Stimulated activated naive CD8-positive, alpha-beta T cell treated with anti-CD3 and anti-CD28 coated beads, Interleukin-15, amount 100 ng/mL, for 72 hours (primary cell): Measurements from ENCODE around the gene RASD1.
A peak's percentile ranks its signal among the peaks of the same experiment; 100 is the strongest.

Experiments used
- ATAC-seq: fragments of 150-1000 bp; cut with Tn5 transposase; 2 replicates; pipeline ENCODE4 v1.10.0; 2021; ENCODE audit warnings: mild to moderate bottlenecking, moderate library complexity
- DNase-seq, 2 donors: peaks; one replicate each; pipeline ENCODE4 v3.0.0; 2021 to 2022
- H3K27ac Mint-ChIP-seq, 2 donors: one replicate each; pipeline ENCODE4 v1.8.0; 2022; ENCODE audit warnings: mild to moderate bottlenecking in 2 of 2, mixed read lengths in 2 of 2, moderate library complexity in 2 of 2
- H3K27me3 Mint-ChIP-seq: one replicate; pipeline ENCODE4 v1.8.0; 2022; ENCODE audit warnings: mixed read lengths
- H3K4me1 Mint-ChIP-seq: one replicate; pipeline ENCODE4 v1.8.0; 2022; ENCODE audit warnings: mild to moderate bottlenecking, mixed read lengths
- H3K4me3 Mint-ChIP-seq, 2 donors: one replicate each; pipeline ENCODE4 v1.8.0; 2022; ENCODE audit warnings: mild to moderate bottlenecking in 2 of 2, mixed read lengths in 2 of 2, moderate library complexity in 1 of 2
- H3K9me3 Mint-ChIP-seq, 2 donors: one replicate each; pipeline ENCODE4 v1.8.0; 2022; ENCODE audit warnings: mixed read lengths in 2 of 2

Gene RASD1, protein sequence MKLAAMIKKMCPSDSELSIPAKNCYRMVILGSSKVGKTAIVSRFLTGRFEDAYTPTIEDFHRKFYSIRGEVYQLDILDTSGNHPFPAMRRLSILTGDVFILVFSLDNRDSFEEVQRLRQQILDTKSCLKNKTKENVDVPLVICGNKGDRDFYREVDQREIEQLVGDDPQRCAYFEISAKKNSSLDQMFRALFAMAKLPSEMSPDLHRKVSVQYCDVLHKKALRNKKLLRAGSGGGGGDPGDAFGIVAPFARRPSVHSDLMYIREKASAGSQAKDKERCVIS

DNA sequence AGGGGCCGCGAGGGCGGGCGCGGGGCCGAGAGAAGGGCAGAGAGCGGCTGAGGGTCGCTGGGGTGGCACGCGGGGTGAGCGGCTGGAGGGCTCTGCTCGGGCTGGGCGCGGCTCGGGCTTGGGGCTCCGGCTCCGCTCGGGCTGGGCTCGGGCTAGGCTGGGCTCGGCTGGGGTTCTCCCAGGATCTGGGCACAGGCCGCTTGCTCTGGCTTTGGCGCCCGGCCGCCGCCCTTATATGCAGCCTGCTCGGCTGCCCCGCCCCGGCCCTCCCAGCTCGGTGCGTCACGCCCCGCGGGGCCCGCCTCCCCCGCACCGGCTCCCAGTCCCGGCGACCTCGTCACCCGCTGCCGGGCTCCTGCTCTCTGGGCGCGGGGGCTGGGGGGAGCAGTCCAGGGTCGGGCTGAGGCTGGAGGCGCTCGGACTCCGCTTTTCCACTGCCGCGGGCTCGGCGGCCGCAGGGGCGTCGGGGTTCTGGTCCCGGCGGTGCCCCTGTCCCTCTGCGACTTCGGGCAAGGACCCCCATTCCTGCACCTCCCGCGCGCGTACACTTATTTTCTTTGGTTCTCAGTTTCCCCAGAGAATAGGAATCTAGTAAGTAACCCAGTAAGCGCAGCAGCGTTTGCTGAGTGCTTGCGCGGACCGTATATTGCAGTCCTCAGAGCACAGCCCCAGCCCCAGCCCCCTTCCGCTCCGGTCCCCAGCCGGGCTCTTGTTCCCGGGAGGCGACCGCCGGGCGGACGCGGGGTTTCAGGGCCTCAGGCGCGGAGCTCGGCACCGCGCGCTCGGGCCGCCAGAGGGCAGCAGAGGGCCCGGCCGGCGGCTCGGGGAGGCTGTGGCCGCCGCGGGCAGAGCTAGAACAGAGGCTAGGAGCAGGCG, at the start of gene RASD1:
Gene RASD1 (minus strand): TSS at position 207 of the 876 bp plus-strand sequence. CDS start 214 bp downstream, outside the sequence.
- peak within 1 kb of the TSS; percentile 79 to 83 for H3K4me3 Mint-ChIP-seq
- peak within 1 kb of the TSS in 1 of 2 donors; percentile 51 for H3K27ac Mint-ChIP-seq
- peaks cover 22% of the 10 kb centered on the region for H3K4me1 Mint-ChIP-seq
- H3K9me3 Mint-ChIP-seq = no peaks in the 10 kb centered on the region
- ATAC-seq = peak; percentile 87
- DNase-seq = peak; percentile 81 to 87
- peaks cover 18% of the 10 kb centered on the region for H3K27me3 Mint-ChIP-seq

DNA sequence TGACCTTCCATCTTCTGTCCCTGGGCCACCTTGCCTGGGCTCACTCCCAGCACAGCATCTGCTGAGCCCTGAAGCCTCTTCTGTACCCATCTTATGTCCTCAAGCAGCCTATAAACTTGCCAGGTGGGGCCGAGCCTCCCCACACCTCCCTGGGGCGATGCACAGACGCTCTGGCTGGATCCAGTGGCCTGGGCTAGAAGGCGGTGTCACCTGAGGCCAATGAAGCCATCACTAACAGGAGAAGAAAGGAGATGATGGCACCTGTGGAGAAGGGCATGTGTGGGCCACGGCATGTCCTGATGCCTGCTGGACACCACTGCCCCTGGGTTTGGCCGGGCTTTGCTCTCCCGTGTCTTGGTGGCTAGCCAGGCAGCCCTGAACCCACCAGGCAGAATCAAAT, 49.8 kb upstream of the RASD1 start:
- H3K27ac Mint-ChIP-seq = no peak overlapping the region
- ATAC-seq (no peak), DNase-seq (no peak)
- H3K4me3 Mint-ChIP-seq = no peak overlapping the region
- no peaks in the 10 kb centered on the region for H3K27me3 Mint-ChIP-seq
- H3K4me1 Mint-ChIP-seq = no peaks in the 10 kb centered on the region
- no peaks in the 10 kb centered on the region for H3K9me3 Mint-ChIP-seq

DNA sequence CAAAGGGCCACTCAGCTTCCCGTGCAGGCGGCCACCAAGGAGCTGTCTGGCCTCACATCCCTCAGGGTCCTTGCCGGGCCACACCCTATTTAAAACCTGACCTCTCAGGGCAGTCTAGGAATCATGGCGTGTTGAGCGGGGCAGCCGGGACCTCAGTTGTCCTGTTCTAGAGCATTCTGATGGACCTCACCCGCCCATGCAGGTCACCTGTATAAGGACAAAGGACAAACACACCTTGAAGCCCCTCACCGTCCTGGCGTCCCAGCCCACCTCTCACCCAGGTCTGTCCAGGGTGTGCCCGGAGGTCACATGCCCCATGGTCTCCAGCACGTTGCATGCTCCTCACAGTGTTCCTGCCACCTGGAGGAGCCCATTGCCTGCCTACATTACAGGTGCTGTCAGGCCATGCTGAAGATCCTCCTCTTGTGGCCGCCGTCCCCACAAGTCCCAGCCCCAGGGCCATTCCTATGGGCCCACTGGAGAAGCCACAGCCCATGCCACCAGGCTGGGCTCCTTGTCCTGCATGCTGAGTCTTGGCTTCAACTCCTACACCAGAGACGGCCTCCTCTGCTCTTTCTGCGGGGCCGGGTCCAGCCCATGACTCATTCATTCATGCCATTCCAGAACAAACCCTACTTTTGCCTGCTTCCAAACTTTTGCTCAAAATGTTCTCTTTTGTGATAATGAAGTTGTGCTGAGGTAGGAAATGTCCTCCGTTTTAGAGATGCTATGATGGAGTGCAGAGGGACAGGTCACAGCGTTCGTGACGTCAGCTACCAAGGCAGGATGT, 49.0 kb upstream of the RASD1 start:
- Mint-ChIP-seq H3K9me3 (no peaks in the 10 kb centered on the region), H3K4me1 (no peaks in the 10 kb centered on the region), H3K4me3 (no peak overlapping the region), H3K27ac (peak overlapping the region in 1 of 2 donors; percentile 43), H3K27me3 (no peaks in the 10 kb centered on the region)
- ATAC-seq = no peak
- no peak for DNase-seq

DNA sequence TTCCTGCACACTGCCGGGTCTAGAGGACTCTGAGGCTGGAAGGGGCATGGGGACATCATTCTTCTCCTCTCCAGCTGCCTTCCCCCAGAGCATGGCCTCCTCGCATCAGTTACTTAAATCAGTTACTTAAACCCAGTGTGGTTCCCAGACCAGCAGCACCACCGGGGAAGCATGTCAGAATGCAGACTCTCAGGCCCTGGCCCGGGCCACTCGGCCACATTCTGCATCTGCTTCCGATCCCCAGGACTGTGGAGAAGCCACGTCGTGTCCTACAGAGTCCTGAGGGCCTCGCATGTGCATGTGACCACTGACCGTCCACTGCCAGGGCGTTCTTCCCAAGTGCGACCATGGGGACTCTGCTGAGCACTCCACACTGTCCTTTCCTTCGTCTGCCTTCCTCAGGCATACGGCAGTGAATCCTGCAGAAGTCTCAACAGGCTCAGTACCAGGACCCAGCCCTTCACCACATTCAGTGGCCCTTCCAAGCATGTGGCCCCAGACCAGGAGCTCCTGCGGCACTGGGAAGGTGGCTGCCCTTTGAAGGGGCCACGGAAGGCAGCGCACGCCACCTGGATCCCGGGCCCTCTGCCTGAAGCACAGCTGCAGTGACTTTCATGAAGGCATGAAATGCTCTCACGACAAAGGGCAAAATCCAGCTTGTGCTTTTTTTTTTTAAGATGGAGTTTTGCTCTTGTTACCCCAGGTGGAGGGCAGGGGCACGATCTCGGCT, 46.9 kb upstream of the RASD1 start:
- DNase-seq (no peak), ATAC-seq (no peak)
- Mint-ChIP-seq H3K4me1 (no peaks in the 10 kb centered on the region), H3K9me3 (no peaks in the 10 kb centered on the region), H3K4me3 (no peak overlapping the region), H3K27ac (no peak overlapping the region), H3K27me3 (no peaks in the 10 kb centered on the region)

DNA sequence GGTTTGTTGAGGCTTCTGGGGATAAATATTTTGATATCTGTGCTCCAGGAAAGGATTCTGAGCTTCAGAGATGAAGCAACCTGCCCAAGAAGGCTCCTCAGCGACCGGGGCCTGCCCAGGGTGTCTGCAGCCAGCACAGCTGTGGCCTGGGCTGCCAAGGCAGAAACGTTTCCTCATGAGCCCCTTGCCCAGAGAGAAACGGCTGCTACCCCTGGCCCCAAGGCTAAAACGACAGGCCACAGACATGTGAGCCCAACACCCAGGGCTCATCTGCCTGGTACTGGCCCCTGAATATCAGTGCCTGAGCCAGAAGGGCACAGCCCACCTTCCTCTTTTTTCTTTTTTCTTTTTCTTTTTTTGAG, 45.4 kb upstream of the RASD1 start:
- DNase-seq (no peak), ATAC-seq (no peak)
- no peaks in the 10 kb centered on the region for H3K4me1 Mint-ChIP-seq
- no peak overlapping the region for H3K4me3 Mint-ChIP-seq
- H3K27me3 Mint-ChIP-seq = no peaks in the 10 kb centered on the region
- peak overlapping the region in 1 of 2 donors; percentile 85 for H3K27ac Mint-ChIP-seq
- H3K9me3 Mint-ChIP-seq = no peaks in the 10 kb centered on the region

DNA sequence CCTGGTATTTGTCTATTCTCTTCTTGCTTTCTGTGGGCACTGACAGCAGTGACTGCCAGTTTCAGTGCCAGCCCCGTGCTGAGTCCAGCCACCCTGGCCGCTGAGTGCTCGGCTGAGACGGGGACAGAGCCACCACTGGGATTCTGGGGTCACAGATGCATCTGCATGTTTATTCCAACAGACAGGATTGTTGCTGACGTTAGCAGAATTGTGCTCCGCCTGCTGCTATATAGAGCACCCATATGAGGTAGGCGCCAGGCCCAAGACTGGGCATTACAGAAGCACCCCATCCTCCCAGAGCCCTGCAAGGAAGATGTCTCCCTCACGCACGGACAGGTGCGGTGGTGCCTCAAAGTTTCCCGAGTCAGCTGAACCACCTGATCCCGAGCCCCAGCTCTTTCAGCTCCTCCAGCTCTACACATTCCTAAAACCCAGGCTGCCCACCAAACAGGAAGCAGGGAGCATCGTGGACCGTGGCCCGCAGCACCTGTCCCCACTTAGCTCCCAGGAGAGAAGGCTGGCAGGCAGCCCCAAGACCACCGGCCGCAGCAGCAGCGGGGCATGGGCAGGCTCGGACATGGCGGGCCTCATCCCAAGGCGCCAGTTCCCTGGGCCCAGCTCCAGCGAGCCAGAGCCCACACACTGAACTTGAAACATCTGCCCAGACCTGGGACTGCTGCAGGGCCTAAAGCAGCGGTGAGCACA, 44.9 kb upstream of the RASD1 start:
- Mint-ChIP-seq H3K27ac (no peak overlapping the region), H3K9me3 (no peaks in the 10 kb centered on the region), H3K4me3 (no peak overlapping the region), H3K4me1 (no peaks in the 10 kb centered on the region), H3K27me3 (no peaks in the 10 kb centered on the region)
- ATAC-seq (no peak), DNase-seq (no peak)

DNA sequence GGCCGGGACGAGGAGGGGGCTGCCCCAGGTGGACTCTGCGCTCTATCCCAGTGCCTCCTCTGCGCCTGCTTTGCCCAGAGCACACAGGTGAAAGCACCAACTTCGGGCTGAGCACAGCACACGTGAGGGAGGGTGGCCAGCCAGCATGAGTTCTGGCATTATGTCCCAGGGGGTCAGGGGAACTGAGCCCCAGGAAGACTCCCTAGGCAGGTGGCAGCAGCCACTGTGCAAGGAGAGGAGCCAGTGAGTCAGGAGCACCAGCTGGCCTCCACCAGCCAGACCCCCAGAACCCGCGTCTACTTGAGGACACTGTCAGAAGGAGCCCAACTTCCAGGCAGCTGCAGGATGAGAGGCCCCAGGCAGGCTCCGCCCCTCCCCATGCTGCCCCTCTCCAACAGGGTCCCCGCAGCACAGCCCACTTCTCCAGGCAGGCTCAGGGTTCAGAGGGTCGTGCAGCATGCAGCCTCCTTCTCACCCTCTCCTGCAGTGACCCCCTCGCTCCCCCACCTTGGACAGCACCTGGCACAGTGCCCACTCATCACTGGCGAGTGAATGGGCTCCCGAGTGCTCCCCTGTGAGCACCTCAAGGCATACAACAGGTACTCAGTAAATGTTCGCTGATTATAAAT, 44.2 kb upstream of the RASD1 start:
- no peak overlapping the region for H3K27ac Mint-ChIP-seq
- H3K4me1 Mint-ChIP-seq = no peaks in the 10 kb centered on the region
- H3K27me3 Mint-ChIP-seq = no peaks in the 10 kb centered on the region
- H3K4me3 Mint-ChIP-seq = no peak overlapping the region
- H3K9me3 Mint-ChIP-seq = no peaks in the 10 kb centered on the region
- DNase-seq (no peak), ATAC-seq (no peak)

DNA sequence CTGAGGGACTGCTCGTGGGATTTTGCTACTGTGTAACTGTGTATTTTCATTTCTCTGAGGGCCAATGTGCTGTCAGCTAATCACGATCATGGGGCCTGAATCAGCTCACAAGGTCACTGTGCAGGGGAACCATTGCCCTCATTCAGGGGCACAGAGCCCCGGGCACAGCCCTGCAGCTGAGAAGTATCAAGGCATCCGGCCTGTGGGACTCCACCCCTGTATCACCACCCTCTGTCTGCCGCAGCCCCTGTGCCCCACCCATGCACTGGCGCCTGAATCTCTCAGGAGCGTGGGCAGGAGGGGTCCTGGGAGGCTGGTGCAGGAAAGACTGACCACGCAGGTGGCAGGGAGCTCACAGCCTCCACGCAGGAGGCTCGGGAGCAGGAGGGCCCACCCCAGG, 43.4 kb upstream of the RASD1 start:
- Mint-ChIP-seq H3K9me3 (no peaks in the 10 kb centered on the region), H3K4me1 (no peaks in the 10 kb centered on the region)
- no peak for ATAC-seq

DNA sequence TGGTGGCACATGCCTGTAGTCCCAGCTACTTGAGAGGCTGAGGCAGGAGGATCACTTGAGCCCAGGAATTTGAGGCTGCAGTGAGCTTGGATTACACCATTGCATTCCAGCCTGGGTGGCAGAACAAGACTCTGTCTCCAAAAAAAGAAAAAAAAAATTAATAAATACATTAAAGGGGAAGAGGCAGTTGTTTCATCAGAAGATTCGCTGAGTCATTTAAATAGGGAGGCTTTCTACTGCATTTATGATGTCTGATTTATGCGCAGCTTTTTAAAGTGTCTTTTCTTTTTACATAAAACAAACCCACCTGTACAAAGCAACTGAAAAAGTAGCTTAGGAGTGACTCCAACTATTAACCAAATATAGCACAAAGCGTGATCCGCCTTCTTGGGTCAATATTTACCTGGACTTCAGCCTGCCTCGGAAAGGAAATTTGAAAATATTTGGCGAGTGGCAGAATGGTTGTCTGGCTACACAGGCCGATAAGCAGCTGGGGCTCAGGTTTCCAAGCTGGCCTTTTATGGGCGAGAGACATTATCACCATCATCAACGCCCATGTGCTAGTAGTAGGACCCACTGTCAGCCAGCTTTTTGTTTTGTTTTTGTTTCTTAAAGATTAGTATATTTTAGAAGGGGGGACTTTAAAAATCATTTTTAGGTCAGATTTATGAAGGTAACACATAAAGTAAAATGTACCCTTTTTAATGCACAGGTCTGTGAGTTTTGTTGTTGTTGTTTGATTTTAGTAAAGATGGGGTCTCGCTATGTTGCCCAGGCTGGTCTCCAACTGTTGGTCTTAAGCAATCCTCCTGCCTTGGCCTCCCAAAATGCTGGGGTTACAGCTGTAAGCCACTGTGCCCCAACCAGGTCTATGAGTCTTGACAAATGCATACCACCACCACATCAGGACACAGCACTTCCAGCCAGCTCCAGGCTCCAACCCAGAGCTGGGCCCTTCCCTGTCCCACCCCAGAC, 42.5 kb upstream of the RASD1 start:
- DNase-seq = no peak

More for the DNA sequence above, 43.4 kb upstream of the RASD1 start:
- Mint-ChIP-seq H3K27me3 (no peaks in the 10 kb centered on the region), H3K27ac (peak overlapping the region in 1 of 2 donors; percentile 34), H3K4me3 (no peak overlapping the region)
- DNase-seq = no peak

DNA sequence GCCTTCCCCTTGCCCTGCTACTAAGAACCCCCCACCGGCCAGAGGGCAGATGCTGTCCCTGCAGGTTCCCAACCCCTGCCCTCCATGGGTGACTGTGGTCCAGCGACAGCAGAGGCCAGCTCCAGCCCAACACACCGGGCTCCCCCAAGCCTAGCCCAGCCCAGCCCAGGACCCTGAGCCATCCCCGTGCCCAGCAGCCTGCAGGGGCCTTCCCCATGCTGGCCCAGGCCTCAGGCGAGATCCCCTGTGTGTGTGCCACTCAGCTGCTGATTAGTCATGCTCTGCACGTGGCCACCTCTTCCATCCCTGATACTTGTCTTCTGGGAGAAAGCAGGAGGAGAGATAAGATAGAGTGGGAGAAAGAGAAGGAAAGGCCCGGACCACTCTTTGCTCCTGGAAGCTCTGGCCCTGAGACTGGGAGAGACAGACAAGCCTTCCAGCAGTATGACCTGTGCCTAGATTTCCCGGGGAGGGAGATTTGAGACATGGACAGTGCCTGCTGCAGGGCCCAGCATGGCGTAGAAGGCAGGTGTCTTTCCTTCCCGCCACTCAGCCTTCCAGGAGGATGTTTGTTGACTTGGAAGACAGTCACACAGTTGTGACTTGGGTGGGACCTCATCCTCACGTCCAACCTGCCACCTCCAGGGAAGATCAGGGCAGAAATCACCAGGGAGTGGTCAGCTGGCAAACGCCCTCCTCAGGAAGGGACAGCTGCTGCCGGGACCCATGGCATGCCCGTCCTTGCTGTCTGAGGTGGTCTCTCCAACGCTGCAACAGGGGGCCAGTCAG, 41.3 kb upstream of the RASD1 start:
- ATAC-seq = peak; percentile 37
- no peak overlapping the region for H3K4me3 Mint-ChIP-seq
- no peaks in the 10 kb centered on the region for H3K9me3 Mint-ChIP-seq
- DNase-seq = no peak
- H3K27me3 Mint-ChIP-seq = no peaks in the 10 kb centered on the region
- no peaks in the 10 kb centered on the region for H3K4me1 Mint-ChIP-seq
- H3K27ac Mint-ChIP-seq = no peak overlapping the region

More for the DNA sequence above, 42.5 kb upstream of the RASD1 start:
- Mint-ChIP-seq H3K27ac (peak overlapping the region in 1 of 2 donors; percentile 57), H3K27me3 (no peaks in the 10 kb centered on the region), H3K4me3 (no peak overlapping the region), H3K4me1 (no peaks in the 10 kb centered on the region), H3K9me3 (no peaks in the 10 kb centered on the region)
- ATAC-seq = no peak

DNA sequence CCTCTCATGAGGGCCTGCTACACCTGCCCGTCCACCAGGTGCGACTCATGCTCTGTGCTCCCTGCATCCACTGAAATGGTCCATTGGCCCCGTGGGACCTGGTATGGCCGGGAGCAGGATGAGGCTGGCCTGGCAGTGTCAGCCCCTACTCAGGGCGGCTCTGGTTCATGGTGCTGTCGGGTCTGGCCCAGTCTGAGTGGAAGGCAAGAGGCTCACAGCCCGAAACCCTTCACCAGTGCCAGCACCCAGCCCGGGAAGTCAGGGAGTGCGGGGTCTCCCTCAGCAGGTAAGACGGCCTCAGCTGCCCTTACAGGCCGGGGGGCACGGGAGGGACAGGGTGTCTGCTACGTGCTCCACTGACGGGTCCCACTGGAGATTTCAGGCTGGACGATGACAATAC, 40.5 kb upstream of the RASD1 start:
- no peaks in the 10 kb centered on the region for H3K4me1 Mint-ChIP-seq
- H3K27ac Mint-ChIP-seq = no peak overlapping the region
- no peak overlapping the region for H3K4me3 Mint-ChIP-seq

DNA sequence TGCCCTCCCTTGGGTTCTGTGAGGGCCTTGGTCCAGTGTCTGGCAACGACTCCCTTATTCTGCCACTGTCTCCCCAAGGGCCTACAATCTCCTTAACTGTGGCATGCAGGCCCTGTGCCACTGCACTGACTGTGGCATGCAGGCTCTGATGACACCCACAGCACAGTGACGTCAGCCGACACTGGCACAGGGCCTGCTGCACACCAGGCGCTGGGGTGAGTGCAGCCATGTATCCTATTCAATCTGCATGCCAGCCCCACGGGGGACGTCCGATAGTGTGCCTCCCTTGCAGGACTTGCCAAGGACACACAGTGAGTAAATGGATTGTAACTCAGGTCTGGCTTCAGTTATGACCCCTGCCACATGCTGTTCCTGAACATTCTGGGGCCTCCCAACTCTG, 39.8 kb upstream of the RASD1 start:
- H3K4me3 Mint-ChIP-seq = no peak overlapping the region
- no peak for DNase-seq

More for the DNA sequence above, 40.5 kb upstream of the RASD1 start:
- Mint-ChIP-seq H3K27me3 (no peaks in the 10 kb centered on the region), H3K9me3 (no peaks in the 10 kb centered on the region)
- ATAC-seq (no peak), DNase-seq (no peak)

More for the DNA sequence above, 39.8 kb upstream of the RASD1 start:
- H3K4me1 Mint-ChIP-seq = no peaks in the 10 kb centered on the region
- H3K27ac Mint-ChIP-seq = peak overlapping the region in 1 of 2 donors; percentile 44
- no peaks in the 10 kb centered on the region for H3K27me3 Mint-ChIP-seq
- no peaks in the 10 kb centered on the region for H3K9me3 Mint-ChIP-seq
- ATAC-seq = no peak
